Dermis blood vessel endothelial cell (primary cell): Measurements from ENCODE around the gene CNOT9. TPM values are rescaled to one million over a fixed set of nuclear protein-coding genes. Genes with fewer than 3 reads are reported as not detected.
A peak's percentile ranks its signal among the peaks of the same experiment; 100 is the strongest.
"Not testable (repeated sequence)": the region's sequence is repeated elsewhere in the genome, so short reads cannot be mapped to it uniquely, and the experiment has no call there.

Source experiments
- DNase-seq: peaks from one replicate; pipeline ENCODE4 v3.0.0; 2010
- total RNA-seq: library from RNA; depleted of rRNA; stranded (reverse); fragments of >200 nt; gene quantifications from 2 replicates; pipeline ENCODE4 v1.2.3, GENCODE V29; 2014

The CNOT9 gene
- 56.4 and 57.3 TPM in 2 replicates for total RNA-seq

GRCh38 chr2:218568190-218569037 is at the start of gene CNOT9, which contains the start of gene USP37:
TSS of gene CNOT9 (plus strand) at chr2:218568839. CDS start at chr2:218568955, 116 bp downstream.
TSS of gene USP37 (minus strand) at chr2:218568351. CDS start at chr2:218558653, 9,698 bp downstream.
- peak; percentile 99 for DNase-seq

- no peak for DNase-seq
Observed at GRCh38 chr2:218518876-218519275, 49.8 kb upstream of the CNOT9 start.

GRCh38 chr2:218523651-218524050 is 45.0 kb upstream of the CNOT9 start:
- no peak for DNase-seq

- DNase-seq: not testable (repeated sequence)
Observed at GRCh38 chr2:218528409-218528808, 40.2 kb upstream of the CNOT9 start.

GRCh38 chr2:218529990-218530389 is 38.6 kb upstream of the CNOT9 start:
- no peak for DNase-seq

- peak; percentile 6 for DNase-seq
Observed at GRCh38 chr2:218536804-218537494, 31.7 kb upstream of the CNOT9 start.

GRCh38 chr2:218540015-218540414 is 28.6 kb upstream of the CNOT9 start:
- no peak for DNase-seq

- peak; percentile 16 for DNase-seq
Observed at GRCh38 chr2:218546012-218546411, 22.6 kb upstream of the CNOT9 start.

- no peak for DNase-seq
Observed at GRCh38 chr2:218547511-218547910, 21.1 kb upstream of the CNOT9 start.

- DNase-seq: no peak
Observed at GRCh38 chr2:218547978-218548377, 20.7 kb upstream of the CNOT9 start.

- DNase-seq: not testable (repeated sequence)
Observed at GRCh38 chr2:218554225-218554624, 14.4 kb upstream of the CNOT9 start.

GRCh38 chr2:218555527-218555926 is 13.1 kb upstream of the CNOT9 start:
- DNase-seq: no peak

- DNase-seq: peak; percentile 17
Observed at GRCh38 chr2:218557941-218558340, 10.7 kb upstream of the CNOT9 start.

GRCh38 chr2:218558986-218559385 is 9.7 kb upstream of the CNOT9 start:
- DNase-seq: no peak

GRCh38 chr2:218564056-218564455 is 4.6 kb upstream of the CNOT9 start:
- DNase-seq: no peak

GRCh38 chr2:218566296-218566695 is 2.3 kb upstream of the CNOT9 start:
- no peak for DNase-seq

GRCh38 chr2:218567797-218568189 is 846 bp upstream of the CNOT9 start:
- no peak for DNase-seq

GRCh38 chr2:218569038-218569431 is 396 bp downstream of the CNOT9 start:
- peak; percentile 83 for DNase-seq

GRCh38 chr2:218569661-218570500 is 1.2 kb downstream of the CNOT9 start:
- DNase-seq: peak; percentile 79

- DNase-seq: peak; percentile 54
Observed at GRCh38 chr2:218570850-218571249, 2.2 kb downstream of the CNOT9 start.

- no peak for DNase-seq
Observed at GRCh38 chr2:218576854-218577253, 8.2 kb downstream of the CNOT9 start.

GRCh38 chr2:218577482-218578220 is 9.0 kb downstream of the CNOT9 start:
- no peak for DNase-seq
